GM23248 (cell line): Measurements from ENCODE around the gene MYLIP. TPM values are rescaled to one million over a fixed set of nuclear protein-coding genes. Genes with fewer than 3 reads are reported as not detected.
A peak's percentile ranks its signal among the peaks of the same experiment; 100 is the strongest.

Experiments used
- DNase-seq: peaks from one replicate; pipeline ENCODE4 v3.0.0-alpha.2; 2015
- H2AFZ ChIP-seq: fragments of 200-600 bp; sonication (generic); 2 replicates; pipeline ENCODE4 v1.6.1; 2016; ENCODE audit warnings: antibody characterized with exemption
- H3F3A ChIP-seq: fragments of 200-600 bp; sonication (generic); 2 replicates; pipeline ENCODE4 v1.6.1; 2016; ENCODE audit warnings: mild to moderate bottlenecking, antibody characterized with exemption, mixed run types; ENCODE audit not compliant: insufficient read depth
- H3K27ac ChIP-seq: fragments of 200-600 bp; sonication (generic); 2 replicates; pipeline ENCODE4 v1.5.1; 2016; ENCODE audit warnings: mild to moderate bottlenecking
- H3K27me3 ChIP-seq: fragments of 200-600 bp; sonication (generic); replicated peaks from 2 replicates; pipeline ENCODE4 v1.6.1; 2016; ENCODE audit warnings: mild to moderate bottlenecking; ENCODE audit not compliant: insufficient read depth
- H3K36me3 ChIP-seq: fragments of 200-600 bp; sonication (generic); 2 replicates; pipeline ENCODE4 v1.6.1; 2016; ENCODE audit warnings: low read depth, mild to moderate bottlenecking
- H3K4me1 ChIP-seq: fragments of 200-600 bp; sonication (generic); 2 replicates; pipeline ENCODE4 v1.6.1; 2016; ENCODE audit warnings: mild to moderate bottlenecking; ENCODE audit not compliant: insufficient read depth
- H3K4me2 ChIP-seq: fragments of 200-600 bp; sonication (generic); one replicate; pipeline ENCODE4 v1.6.1; 2016; ENCODE audit warnings: mild to moderate bottlenecking; ENCODE audit not compliant: unreplicated experiment
- H3K4me3 ChIP-seq: fragments of 200-600 bp; sonication (generic); 2 replicates; pipeline ENCODE4 v1.5.1; 2016; ENCODE audit warnings: mild to moderate bottlenecking
- H3K79me2 ChIP-seq: fragments of 200-600 bp; sonication (generic); 2 replicates; pipeline ENCODE4 v1.6.1; 2016; ENCODE audit warnings: mild to moderate bottlenecking; ENCODE audit not compliant: insufficient read depth
- H3K9ac ChIP-seq: fragments of 200-600 bp; sonication (generic); 2 replicates; pipeline ENCODE4 v1.6.1; 2016; ENCODE audit warnings: mild to moderate bottlenecking
- H3K9me2 ChIP-seq: fragments of 200-600 bp; sonication (generic); 2 replicates; pipeline ENCODE4 v1.6.1; 2016; ENCODE audit warnings: mixed run types, mild to moderate bottlenecking, moderate library complexity; ENCODE audit not compliant: insufficient read depth
- H3K9me3 ChIP-seq: fragments of 200-600 bp; sonication (generic); one replicate; pipeline ENCODE4 v1.6.1; 2017; ENCODE audit warnings: low read depth
- H4K20me1 ChIP-seq: fragments of 200-600 bp; sonication (generic); 2 replicates; pipeline ENCODE4 v1.6.0; 2016; ENCODE audit not compliant: insufficient read depth
- EZH2 ChIP-seq: fragments of 200-600 bp; sonication (generic); IDR thresholded peaks from 2 replicates; pipeline ENCODE4 v1.6.1; 2018; ENCODE audit warnings: antibody characterized with exemption, mild to moderate bottlenecking; ENCODE audit not compliant: insufficient read depth, poor library complexity, severe bottlenecking
- EZH2phosphoT487 ChIP-seq: fragments of 200-600 bp; sonication (generic); IDR thresholded peaks from 2 replicates; pipeline ENCODE4 v1.6.1; 2018; ENCODE audit warnings: antibody characterized with exemption, moderate library complexity, mild to moderate bottlenecking, low read depth; ENCODE audit not compliant: insufficient read depth
- WGBS, 2 experiments: methylation state at CpG; one replicate each; pipeline ENCODE4 v1.1.6; 2015 to 2017; ENCODE audit warnings: low lambda C conversion rate in 2 of 2, low coverage in 1 of 2; ENCODE audit errors: missing lambda C conversion rate in 2 of 2; 5-methylcytosine and 5-hydroxymethylcytosine counted together
- in situ Hi-C: fragments of 300-500 bp; cut with MboI; formaldehyde crosslinking; loops from 2 replicates; pipeline ENCODE4 v1.15.0; 2020
- polyA plus RNA-seq: library from polyadenylated mRNA; unstranded; fragments of >200 nt; fragmentation: Nextera tagmentation; extraction: Ambion mirVana; gene quantifications from 2 replicates; pipeline ENCODE4 v1.2.1, GENCODE V29; 2016
- total RNA-seq: library from RNA; depleted of rRNA; stranded (reverse); fragments of >200 nt; shearing (Covaris generic); gene quantifications from 2 replicates; pipeline ENCODE4 v1.2.3, GENCODE V29; 2014

The MYLIP gene
- total and polyA plus RNA-seq, 2 experiments from 2014 or later, result 1.7 to 1.9 TPM

DNA sequence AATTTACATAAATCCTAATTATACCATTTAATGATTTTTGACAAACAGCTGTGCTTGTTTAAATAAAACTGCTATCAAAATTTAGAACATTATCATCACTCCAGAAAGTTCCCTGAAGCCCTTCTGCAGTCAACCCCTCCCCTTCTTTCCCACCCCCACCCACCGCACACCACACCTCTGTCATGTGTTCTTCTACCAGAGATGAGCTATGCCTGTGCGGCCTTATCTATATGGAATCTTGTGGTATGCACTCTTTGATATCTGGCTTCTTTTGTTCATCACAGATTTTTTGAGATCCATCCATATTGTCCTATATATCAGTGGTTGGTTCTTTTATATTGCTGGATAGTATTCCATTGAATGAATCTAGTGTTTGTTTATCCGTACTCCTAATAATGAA lies 7.2 kb downstream of the MYLIP start:
- Histone ChIP-seq H3K9me2 (no peaks in the 10 kb centered on the region), H3K4me3 (no peak overlapping the region), H3K79me2 (no peaks in the 10 kb centered on the region), H3F3A (peaks cover 14% of the 10 kb centered on the region), H3K9me3 (no peaks in the 10 kb centered on the region), H3K9ac (no peak overlapping the region), H3K27me3 (peaks cover 51% of the 10 kb centered on the region), H3K4me1 (peaks cover 22% of the 10 kb centered on the region), H2AFZ (no peak overlapping the region), H3K36me3 (no peaks in the 10 kb centered on the region), H4K20me1 (no peaks in the 10 kb centered on the region), H3K4me2 (no peak overlapping the region), H3K27ac (no peak overlapping the region)
- no peak for DNase-seq
- in situ Hi-C loops, result no loop called here
- WGBS, 2 experiments, result 53 to 62% methylated on average over 3 of the region's 3 CpGs
- TF ChIP-seq EZH2 (no peak), EZH2phosphoT487 (no peak)

DNA sequence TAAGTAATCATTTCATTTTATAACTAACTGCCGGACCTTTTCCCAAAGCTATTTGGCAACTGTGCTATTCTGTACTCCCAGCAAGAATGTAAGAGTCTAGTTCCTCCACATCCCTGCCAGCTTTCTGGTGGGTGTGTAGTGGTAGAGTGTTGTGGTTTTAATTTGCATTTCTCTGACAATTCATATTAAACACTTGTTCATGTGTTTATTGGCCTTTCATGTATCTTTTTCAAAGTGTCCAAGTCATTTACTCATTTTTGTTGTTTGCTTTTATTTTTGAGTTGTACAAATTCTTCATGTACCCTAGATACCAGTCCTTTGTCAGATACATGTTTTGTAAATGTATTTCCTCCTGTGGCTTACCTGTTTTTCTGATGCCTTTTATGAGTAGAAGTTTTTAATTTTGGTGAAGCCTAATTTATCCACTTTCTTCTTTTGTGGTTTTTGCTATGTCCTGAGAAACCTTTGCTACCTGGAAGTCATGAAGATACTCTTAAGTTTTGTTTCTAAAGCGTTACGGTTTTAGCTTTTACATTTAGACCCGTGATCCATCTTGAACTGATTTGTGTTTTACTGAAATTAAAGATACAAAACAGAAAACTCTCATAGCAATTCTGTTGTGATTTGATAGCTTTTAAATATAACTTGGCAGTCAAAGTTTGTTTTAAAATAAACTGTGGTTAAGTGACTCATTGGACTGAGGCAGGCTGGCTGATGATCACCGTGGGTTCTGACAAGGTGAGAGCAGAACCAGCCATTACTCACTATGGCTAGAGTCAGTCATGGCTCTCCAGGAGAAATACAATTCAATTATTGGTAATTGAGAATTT lies 8.0 kb downstream of the MYLIP start:
- Histone ChIP-seq H3K9ac (0 out of 2 replicates have a peak overlapping the region, but pooled peaks have one; percentile 9), H4K20me1 (no peaks in the 10 kb centered on the region), H3K4me1 (peaks cover 17% of the 10 kb centered on the region), H3K36me3 (no peaks in the 10 kb centered on the region), H3K9me2 (no peaks in the 10 kb centered on the region), H3K27ac (peak overlapping the region; percentile 34), H3K9me3 (no peaks in the 10 kb centered on the region), H3F3A (peaks cover 14% of the 10 kb centered on the region), H3K4me3 (peak overlapping the region; percentile 47), H3K4me2 (peak overlapping the region; percentile 74), H3K79me2 (no peaks in the 10 kb centered on the region), H3K27me3 (peaks cover 54% of the 10 kb centered on the region), H2AFZ (no peak overlapping the region)
- DNase-seq, result peak; percentile 91
- in situ Hi-C loops, result no loop called here
- TF ChIP-seq EZH2, result no peak
- peak; percentile 96 for TF ChIP-seq EZH2phosphoT487
- 3% methylated on average over 5 of the region's 5 CpGs for WGBS, 2 experiments

DNA sequence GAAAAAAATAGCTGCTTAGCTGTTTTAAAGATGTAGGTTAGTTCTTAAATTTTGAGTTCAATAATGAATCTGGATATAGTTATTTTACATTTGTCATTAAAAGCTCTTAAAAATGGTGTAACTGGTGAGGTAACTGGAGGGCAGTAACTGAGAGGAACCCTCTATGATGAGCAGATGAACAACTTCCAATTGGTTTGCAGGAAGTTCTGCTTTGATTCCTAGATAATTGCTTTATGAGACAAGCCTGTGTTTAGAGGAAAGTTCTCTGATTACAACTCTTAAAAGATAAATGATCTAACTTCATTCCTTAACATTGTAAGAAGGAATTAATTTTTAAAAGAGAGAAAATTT lies 8.5 kb downstream of the MYLIP start:
- H3K27me3 ChIP-seq, result peaks cover 55% of the 10 kb centered on the region
- H3K4me3 ChIP-seq, result no peak overlapping the region
- H3K9ac ChIP-seq, result no peak overlapping the region
- H2AFZ ChIP-seq, result no peak overlapping the region
- in situ Hi-C loops, result no loop called here
- H3K79me2 ChIP-seq, result no peaks in the 10 kb centered on the region
- no peaks in the 10 kb centered on the region for H3K36me3 ChIP-seq
- H4K20me1 ChIP-seq, result no peaks in the 10 kb centered on the region
- TF ChIP-seq EZH2 (no peak), EZH2phosphoT487 (no peak)
- peaks cover 17% of the 10 kb centered on the region for H3K4me1 ChIP-seq
- H3K9me3 ChIP-seq, result no peaks in the 10 kb centered on the region
- H3K9me2 ChIP-seq, result no peaks in the 10 kb centered on the region
- no peak for DNase-seq
- no peak overlapping the region for H3K27ac ChIP-seq
- H3K4me2 ChIP-seq, result peak overlapping the region; percentile 74
- H3F3A ChIP-seq, result peaks cover 14% of the 10 kb centered on the region

DNA sequence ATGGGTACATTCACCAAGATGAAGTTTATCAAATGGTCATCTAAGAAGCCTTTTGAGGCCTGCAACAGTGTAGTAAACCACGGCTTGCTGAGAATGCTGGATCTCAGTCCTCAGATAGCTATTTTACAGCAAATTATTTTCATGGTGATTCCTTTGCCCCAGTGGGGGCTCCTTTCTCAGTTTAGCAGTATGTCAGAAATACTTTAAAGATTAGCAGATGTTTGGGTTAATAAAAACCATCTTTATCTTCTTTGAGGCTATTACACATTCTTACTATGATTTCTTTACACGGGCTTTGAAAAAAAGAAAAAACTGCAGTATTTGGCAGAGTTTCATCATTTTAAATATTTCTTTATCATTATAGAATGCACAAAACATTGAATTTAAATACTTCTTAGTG lies 10.7 kb downstream of the MYLIP start:
- Histone ChIP-seq H3K27ac (no peak overlapping the region), H3K9me2 (no peaks in the 10 kb centered on the region), H2AFZ (no peak overlapping the region), H3K79me2 (no peaks in the 10 kb centered on the region), H3K27me3 (peaks cover 47% of the 10 kb centered on the region), H3K4me2 (no peak overlapping the region), H3K9ac (no peak overlapping the region), H3K9me3 (no peaks in the 10 kb centered on the region), H3K4me3 (no peak overlapping the region), H3K4me1 (peaks cover 17% of the 10 kb centered on the region), H4K20me1 (no peaks in the 10 kb centered on the region), H3K36me3 (no peaks in the 10 kb centered on the region), H3F3A (peaks cover 14% of the 10 kb centered on the region)
- DNase-seq, result no peak
- in situ Hi-C loops, result no loop called here
- WGBS, 2 experiments, result 92 to 93% methylated on average over 2 of the region's 2 CpGs
- TF ChIP-seq EZH2 (no peak), EZH2phosphoT487 (no peak)

DNA sequence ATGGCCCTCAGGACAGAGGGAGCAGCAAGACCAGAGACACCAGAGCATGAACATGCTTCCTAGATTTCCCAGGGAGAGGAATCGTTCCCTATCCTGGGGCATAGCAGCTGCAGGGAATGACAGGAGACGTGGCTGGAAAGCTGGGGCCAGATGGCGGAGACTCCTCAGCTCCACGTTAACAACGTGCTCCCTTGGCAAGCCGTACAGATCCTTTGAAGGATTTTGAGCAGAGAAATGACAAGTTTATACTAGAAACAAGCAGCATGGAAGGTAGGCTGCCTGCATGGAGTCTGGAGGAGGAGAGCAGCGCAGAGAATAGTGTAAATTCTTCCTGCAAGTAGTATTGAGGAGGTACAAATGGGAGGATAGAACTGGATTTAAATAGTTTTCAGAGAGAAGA lies 11.7 kb downstream of the MYLIP start:
- TF ChIP-seq EZH2phosphoT487, result no peak
- no peak for TF ChIP-seq EZH2
- H3K9me3 ChIP-seq, result no peaks in the 10 kb centered on the region
- H3F3A ChIP-seq, result peaks cover 14% of the 10 kb centered on the region
- H3K27ac ChIP-seq, result no peak overlapping the region
- no peaks in the 10 kb centered on the region for H3K9me2 ChIP-seq
- no peak overlapping the region for H3K9ac ChIP-seq
- no peaks in the 10 kb centered on the region for H3K79me2 ChIP-seq
- peaks cover 17% of the 10 kb centered on the region for H3K4me1 ChIP-seq
- 90 to 98% methylated on average over 7 of the region's 7 CpGs for WGBS, 2 experiments
- H3K4me2 ChIP-seq, result no peak overlapping the region
- H4K20me1 ChIP-seq, result no peaks in the 10 kb centered on the region
- DNase-seq, result no peak
- no peak overlapping the region for H2AFZ ChIP-seq
- H3K27me3 ChIP-seq, result peaks cover 45% of the 10 kb centered on the region
- H3K4me3 ChIP-seq, result no peak overlapping the region
- in situ Hi-C loops, result no loop called here
- H3K36me3 ChIP-seq, result no peaks in the 10 kb centered on the region
